ENCODE data around the gene SCYGR3. TPM values are rescaled to one million over a fixed set of nuclear protein-coding genes. Genes with fewer than 3 reads are reported as not detected.

The SCYGR3 gene
- total RNA-seq, 1 experiment from 2014 or later = not detected

DNA sequence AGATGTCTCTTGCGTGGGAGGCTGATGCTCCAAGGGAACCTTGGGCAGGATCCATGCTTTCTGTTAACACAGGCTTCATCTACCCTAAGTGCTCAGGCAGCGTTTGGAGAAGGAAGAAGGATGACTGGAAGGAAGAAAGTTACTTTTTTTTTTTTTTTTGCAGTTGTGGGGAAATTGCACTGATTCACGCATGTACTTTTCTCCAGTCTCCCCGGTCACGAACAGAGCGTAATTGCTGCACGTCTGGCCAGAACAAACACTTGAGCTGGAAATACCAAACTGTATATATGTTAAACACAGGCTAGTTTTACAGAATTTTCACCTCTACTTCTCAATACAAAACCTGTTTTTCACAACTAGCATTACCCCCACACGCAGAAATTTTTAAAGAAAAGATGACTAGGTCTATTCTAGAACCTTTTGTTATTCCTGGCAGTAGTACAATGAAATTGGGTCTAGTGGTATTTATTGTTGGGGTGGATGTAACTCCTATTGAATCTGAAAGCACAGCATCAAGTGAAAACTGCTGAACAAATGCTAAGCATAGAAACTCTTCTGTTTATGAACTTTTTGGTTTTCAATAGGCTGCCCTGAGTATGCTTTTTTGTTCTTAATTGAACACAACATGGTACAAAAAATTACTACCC lies 42.7 kb upstream of the SCYGR3 start:
- Histone ChIP-seq H3K4ac (ENCODE audit: low read depth, low read length) (no peak overlapping the region), H3K14ac (ENCODE audit: insufficient read depth, low read length) (no peak overlapping the region), H2BK15ac (ENCODE audit: low read depth, low read length) (no peak overlapping the region), H4K5ac (ENCODE audit: insufficient read length, low read depth, low read length) (no peak overlapping the region), H3K27me3 (ENCODE audit: insufficient read depth, low read length) (no peaks in the 10 kb centered on the region), H3K56ac (ENCODE audit: insufficient read length, low read depth, low read length) (no peak overlapping the region), H2BK120ac (ENCODE audit: low read depth, low read length, poor library complexity, severe bottlenecking) (no peak overlapping the region), H3K4me2 (ENCODE audit: insufficient read depth, insufficient read length, low read length) (no peak overlapping the region), H3K79me1 (ENCODE audit: insufficient read depth, low read depth, low read length, poor library complexity, severe bottlenecking) (no peaks in the 10 kb centered on the region), H2BK12ac (ENCODE audit: insufficient read length, low read depth, low read length) (no peak overlapping the region), H3K18ac (ENCODE audit: insufficient read length, low read depth, low read length) (no peak overlapping the region), H4K20me1 (ENCODE audit: control insufficient read depth, insufficient read depth, insufficient read length) (no peaks in the 10 kb centered on the region), H2AK5ac (ENCODE audit: insufficient read length, low read length) (peak overlapping the region; percentile 72), H2BK5ac (ENCODE audit: insufficient read length, low read length) (no peak overlapping the region), H2BK20ac (ENCODE audit: low read depth, low read length, poor library complexity, severe bottlenecking) (no peak overlapping the region), H3K79me2 (ENCODE audit: insufficient read depth, low read length) (no peaks in the 10 kb centered on the region), H3K9me3 (ENCODE audit: control insufficient read depth, low read depth, low read length) (no peaks in the 10 kb centered on the region), H2AFZ (ENCODE audit: low read length) (no peak overlapping the region), H4K91ac (ENCODE audit: insufficient read length, low read depth, low read length) (no peak overlapping the region), H3K4me1 (ENCODE audit: insufficient read depth, low read length) (peaks cover 8% of the 10 kb centered on the region; the same call in 1 of the 2 replicates), H3K23ac (ENCODE audit: insufficient read length, low read depth, low read length) (no peak overlapping the region), H3K27ac (ENCODE audit: insufficient read length, low read depth, low read length) (no peak overlapping the region), H4K8ac (replicated peaks; ENCODE audit: insufficient read length, low read depth, low read length) (no peak overlapping the region), H3K23me2 (ENCODE audit: insufficient read length, low read depth, low read length, poor library complexity, severe bottlenecking) (no peaks in the 10 kb centered on the region), H3K9ac (ENCODE audit: extremely low read depth, insufficient read length, low read length) (no peak overlapping the region), H3T11ph (ENCODE audit: low read length) (no peak overlapping the region)
- TF ChIP-seq, protein P1, sequence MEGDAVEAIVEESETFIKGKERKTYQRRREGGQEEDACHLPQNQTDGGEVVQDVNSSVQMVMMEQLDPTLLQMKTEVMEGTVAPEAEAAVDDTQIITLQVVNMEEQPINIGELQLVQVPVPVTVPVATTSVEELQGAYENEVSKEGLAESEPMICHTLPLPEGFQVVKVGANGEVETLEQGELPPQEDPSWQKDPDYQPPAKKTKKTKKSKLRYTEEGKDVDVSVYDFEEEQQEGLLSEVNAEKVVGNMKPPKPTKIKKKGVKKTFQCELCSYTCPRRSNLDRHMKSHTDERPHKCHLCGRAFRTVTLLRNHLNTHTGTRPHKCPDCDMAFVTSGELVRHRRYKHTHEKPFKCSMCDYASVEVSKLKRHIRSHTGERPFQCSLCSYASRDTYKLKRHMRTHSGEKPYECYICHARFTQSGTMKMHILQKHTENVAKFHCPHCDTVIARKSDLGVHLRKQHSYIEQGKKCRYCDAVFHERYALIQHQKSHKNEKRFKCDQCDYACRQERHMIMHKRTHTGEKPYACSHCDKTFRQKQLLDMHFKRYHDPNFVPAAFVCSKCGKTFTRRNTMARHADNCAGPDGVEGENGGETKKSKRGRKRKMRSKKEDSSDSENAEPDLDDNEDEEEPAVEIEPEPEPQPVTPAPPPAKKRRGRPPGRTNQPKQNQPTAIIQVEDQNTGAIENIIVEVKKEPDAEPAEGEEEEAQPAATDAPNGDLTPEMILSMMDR (conservative IDR thresholded peaks at IDR 0.05) = no peak
- Mint-ChIP-seq H3K27ac (no peak overlapping the region), H3K4me1 (peaks cover 15 to 16% of the 10 kb centered on the region in 2 experiments), H3K4me3 (no peak overlapping the region), H3K27me3 (ENCODE audit: low read depth) (peaks cover 2% of the 10 kb centered on the region; the same call in 1 of the 2 replicates), H3K36me3 (ENCODE audit: insufficient read depth in 1 of 3, low read depth in 3 of 3) (no peaks in the 10 kb centered on the region), H3K9me3 (no peaks in the 10 kb centered on the region)
- WGBS (ENCODE audit: extremely low coverage, insufficient read length, low lambda C conversion rate) = no CpG with 5 or more reads among the region's 8 CpGs
- DNase-seq = no peak
